HG03520 (cell line): ENCODE data around the gene STRA8.
A peak's percentile ranks its signal among the peaks of the same experiment; 100 is the strongest.
"Not testable (repeated sequence)": the region's sequence is repeated elsewhere in the genome, so short reads cannot be mapped to it uniquely, and the experiment has no call there.

Experiments used
- ATAC-seq: cut with Tn5 transposase; IDR thresholded peaks from one replicate; pipeline ENCODE4 v1.9.1; 2021; ENCODE audit warnings: mild to moderate bottlenecking, moderate library complexity; ENCODE audit not compliant: unreplicated experiment

The STRA8 gene

GRCh38 chr7:135204876-135205275, 28.8 kb upstream of the STRA8 start:
- no peak for ATAC-seq

- ATAC-seq: no peak
Observed at GRCh38 chr7:135205850-135206249, 27.8 kb upstream of the STRA8 start.

GRCh38 chr7:135206941-135207391, 26.7 kb upstream of the STRA8 start:
- ATAC-seq: peak; percentile 27

DNA sequence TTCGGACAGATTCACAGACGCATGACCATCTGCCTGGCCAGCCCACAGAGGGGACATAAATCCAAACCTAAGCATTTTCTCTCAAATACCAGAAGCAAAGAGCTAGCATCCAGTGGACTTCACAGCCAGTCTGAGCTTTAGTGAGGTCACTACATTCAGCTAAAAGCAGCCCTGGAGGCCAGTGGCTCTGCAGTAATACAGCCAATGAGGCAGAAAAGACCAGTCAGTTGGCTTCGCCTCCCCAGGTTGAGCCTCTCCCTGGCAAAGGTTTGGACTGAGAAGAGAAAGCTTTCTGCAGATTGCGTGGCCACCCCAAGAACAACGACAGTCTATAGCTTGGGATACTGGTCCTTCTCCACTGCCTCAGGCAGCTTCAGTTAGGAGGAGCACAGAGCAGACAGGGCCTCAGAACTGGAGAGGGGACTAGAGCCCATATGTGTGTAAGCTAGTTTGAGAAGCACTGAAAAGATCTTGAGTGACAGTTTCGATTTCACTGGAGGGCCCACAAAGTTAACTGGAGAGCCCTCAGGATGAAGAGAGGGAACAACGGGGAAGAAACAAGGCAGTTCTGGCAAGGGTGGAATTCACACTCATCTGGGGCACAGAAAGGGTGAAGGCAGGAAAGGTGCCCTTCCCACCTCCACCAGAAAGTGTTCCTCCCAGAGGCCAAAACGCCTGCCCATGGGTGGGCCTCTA, 26.1 kb upstream of the STRA8 start:
- ATAC-seq: no peak

DNA sequence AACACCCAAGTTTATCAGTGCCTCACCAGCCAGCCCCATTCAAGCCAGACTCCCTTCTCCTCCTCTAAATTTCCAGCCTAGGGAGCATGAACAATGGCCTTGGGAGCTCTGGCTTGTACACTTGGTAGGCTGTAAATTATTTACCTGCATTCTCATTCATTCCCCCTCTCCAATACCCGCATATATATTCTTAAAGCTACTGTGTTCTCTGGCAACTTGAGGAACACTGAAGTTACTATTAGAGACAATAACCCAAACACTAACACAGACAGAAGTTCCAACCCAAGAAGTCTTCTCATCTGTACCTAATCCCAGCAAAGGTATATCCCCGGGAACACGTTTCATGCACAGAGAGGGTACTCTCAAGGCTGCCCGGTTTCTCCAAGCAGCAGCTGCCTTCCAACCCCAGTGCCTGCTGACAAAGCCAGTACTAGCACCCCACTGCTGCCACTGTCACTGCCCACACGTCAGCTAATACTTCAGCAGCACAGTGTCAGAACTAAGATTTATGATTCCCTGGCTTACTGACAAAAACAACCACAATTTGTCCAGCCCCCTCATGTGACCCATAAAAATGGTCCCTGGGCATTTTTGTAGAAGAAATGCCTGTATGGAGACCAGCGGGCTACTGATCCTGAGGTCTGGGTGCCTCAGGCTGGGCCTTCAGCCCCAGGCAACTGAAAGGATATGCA, 25.4 kb upstream of the STRA8 start:
- no peak for ATAC-seq

DNA sequence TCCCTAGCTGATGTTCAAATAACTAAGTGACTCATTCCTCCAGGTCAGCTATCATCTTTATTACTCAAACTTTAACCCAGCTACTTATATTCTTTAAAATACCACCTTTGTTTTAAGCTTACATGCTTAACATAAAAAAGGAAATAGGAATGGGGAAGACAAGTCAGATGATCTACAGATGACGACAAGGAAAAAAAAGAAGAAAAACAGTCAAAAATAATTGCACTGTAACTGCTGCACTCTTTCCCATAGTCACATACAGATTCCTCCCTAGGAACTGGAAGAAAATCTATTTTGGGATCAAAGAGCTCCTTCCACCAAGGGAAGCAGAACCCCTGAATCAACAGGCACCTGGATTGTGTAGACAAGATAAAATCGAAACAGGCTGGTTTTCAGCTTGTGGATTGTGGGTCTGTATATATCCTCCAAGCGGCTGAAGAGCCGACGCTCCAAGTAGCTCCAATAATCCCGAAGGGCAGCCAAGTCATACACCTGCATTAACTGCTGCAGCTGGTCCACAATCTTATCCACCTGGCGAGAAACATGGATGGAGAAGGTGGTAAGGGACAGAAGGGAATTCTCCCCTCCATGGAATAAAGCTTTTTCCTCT, 24.3 kb upstream of the STRA8 start:
- ATAC-seq: no peak

- ATAC-seq: no peak
Observed at GRCh38 chr7:135210888-135211178, 22.8 kb upstream of the STRA8 start.

DNA sequence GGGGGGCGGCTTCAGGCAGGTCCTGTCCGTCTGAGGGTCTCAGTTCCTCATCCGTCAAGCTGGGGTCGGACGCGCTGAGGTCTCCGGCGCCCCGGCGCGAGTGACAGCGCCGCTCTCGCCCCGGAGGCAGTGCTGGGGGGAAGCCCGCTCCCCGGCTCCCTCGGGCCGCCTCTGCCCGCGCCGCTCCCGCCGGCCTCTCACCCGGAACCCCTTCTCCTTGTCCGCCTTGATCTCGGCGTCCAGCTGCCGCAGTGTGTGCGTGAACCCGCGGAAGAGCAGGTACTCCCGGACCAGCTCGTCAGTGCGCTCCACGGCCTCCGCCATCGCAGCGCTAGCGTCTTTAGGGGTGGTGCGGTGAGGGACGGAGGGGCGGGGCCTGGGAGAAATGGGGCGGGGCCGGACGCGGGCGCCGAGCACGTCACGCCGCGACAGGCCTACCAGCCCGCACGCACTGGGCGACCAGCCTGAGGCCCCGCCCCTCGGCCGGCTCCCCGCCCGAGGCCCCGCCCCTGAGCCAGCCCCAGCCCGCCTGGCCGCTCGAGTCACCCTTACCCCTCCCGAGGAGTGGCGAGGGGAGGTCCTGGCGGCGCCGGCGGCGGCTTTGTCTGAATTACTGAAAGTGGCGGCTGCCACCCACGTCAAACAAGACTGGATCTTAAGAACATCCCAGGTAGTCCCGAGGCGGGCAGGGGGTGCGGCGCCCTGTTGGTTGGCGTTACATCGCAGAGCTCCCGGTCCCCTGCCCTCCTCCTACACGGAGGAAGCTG, 22.3 kb upstream of the STRA8 start, which contains the start of gene WDR91:
TSS of gene WDR91 (minus strand) at position 348 of the 767 bp plus-strand sequence. CDS start at position 324, 24 bp downstream.
- ATAC-seq: peak; percentile 75

- not testable (repeated sequence) for ATAC-seq
Observed at GRCh38 chr7:135211946-135212685, 21.5 kb upstream of the STRA8 start.

- no peak for ATAC-seq
Observed at GRCh38 chr7:135213831-135214230, 19.8 kb upstream of the STRA8 start.

DNA sequence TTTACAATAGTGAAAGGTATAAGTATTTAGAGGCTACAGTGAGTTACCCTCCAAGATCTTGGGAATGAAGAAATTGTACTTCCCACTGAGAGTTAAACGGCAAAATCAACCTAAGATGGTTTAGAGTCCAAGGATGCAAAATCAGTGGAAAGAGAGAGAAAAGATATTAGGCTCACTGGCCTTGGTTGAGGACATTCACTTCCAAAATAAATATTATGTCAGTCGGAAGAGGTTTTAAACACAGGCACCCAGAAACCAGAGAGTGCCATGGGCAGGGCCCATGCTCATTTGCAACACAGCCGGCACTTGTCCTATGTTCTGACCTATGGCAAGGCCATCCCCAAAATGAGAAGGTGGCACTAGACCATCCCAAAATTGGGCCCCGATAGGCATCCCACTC, 18.5 kb upstream of the STRA8 start:
- no peak for ATAC-seq

DNA sequence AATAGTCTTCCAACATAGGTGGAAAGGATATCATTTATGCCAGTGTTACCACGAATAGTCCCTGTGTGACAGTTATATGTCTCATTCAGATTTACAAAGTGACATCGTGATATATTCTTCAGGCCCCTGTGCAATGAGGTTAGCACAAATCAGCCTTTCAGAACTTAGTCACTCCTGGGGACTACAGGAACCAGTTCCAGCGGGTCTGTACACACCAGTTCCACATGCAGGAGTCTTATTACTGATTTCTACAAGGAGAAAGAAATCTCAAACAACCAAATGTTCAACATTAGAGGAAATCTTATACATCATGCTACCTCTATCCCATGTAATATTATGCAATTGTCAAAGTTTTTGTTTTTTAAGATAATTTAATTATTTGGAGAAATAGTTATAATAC, 17.9 kb upstream of the STRA8 start:
- ATAC-seq: no peak

- no peak for ATAC-seq
Observed at GRCh38 chr7:135217645-135218509, 15.8 kb upstream of the STRA8 start.

DNA sequence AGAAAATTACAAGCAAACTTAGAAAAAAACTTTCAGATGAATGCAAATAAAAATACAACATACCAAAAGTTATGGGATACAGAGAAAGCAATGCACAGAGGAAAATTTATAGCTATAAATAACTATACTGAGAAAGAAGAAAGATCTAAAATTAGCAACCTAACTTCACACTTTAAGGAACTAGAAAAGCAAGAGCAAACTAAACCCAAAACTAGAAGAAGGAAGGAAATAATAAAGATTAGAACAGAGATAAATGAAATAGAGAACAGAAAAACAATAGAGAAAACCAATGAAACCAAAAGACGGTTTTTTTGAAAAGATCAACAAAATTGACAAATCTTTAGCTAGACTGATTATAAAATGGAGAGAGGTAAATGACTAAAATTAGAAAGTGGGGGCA, 9.6 kb upstream of the STRA8 start:
- no peak for ATAC-seq

GRCh38 chr7:135231686-135232085, 2.0 kb upstream of the STRA8 start:
- ATAC-seq: no peak

- ATAC-seq: no peak
Observed at GRCh38 chr7:135232087-135232486, 1.6 kb upstream of the STRA8 start.

DNA sequence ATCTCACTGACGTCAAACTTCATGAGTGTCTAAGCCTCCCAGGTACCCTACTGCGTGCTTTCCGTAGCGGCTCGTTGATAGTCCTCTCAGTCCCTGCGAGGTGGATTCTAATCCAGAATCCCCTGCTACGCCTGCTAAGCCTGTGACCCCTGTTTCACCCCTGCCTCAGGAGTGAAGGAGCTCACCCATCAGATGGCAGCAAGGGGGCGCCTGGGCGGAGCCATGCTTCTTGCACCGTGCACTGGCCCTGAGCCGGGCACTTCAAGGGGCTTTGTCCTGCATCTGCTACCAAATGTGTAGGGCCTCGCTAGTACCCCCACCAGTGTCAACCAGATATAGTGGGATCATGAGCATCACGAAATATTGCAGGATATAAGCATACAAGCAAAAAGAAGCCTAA, 918 bp upstream of the STRA8 start:
- ATAC-seq: no peak

GRCh38 chr7:135234095-135234494, 457 bp downstream of the STRA8 start:
- ATAC-seq: not testable (repeated sequence)

DNA sequence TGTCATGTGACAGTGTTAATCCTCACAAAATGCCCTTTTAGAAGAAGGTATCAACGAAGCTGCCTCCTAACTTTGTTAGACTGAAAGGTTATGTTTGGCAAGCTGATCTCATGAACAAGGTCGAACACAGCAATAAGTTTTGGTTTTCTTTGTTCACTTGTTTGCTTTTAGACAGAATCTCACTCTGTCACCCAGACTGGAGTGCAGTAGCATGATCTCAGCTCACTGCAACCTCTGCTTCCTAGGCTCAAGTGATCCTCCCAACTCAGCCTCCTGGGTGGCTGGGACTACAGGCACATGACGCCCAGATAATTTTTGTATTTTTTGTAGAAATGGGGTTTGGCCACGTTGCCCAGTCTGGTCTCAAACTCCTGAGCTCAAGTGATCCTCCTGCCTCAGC, 1.1 kb downstream of the STRA8 start:
- ATAC-seq: no peak

- ATAC-seq: no peak
Observed at GRCh38 chr7:135235841-135236240, 2.2 kb downstream of the STRA8 start.
